DMS53 treated with DMSO at 0.1 percent for 48 hours (cell line): ENCODE data around the gene SPEN.

Source experiments
- DNase-seq: peaks from one replicate; lab custom pipeline; 2025; ENCODE audit not compliant: unreplicated experiment; lab: John Stamatoyannopoulos, UW

The SPEN gene

DNA sequence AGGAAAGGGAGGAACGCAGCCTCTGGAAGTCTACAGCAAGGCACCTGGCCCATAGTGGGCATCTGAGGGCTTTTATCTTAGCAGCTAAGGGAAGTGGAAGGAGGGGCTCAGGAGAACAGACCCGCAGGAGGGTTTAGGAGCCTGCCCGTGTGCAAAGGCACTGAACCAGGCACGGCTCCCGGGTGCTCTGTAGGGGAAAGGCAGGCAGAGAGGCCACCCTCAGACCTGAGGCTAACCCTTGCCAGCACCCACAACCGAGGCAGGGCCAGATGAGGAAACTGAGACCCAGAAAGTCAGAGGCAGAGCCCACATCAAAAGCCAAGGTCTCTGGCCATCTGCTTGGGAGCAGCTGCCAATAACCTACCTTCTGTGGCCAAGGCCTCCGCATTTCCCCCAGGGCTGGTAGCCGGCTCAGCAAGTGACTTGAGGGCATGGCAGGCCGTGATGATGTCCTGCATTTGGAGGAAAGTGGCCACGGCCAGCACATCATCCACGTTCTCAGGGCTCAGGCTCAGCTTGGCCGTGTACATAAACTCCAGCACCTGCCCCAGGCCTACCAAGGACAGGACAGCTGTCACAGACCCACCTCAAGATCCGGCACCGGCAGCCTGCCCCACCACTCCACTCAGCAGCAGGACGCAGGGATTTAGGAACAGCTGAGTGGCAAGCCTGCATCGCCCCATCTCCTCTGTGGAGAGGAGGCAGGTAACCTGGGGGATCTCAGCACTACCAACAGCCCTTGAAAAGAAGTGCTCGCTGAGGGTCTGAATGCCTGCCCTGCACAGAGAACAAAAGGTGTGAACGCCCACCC, 99.3 kb downstream of the SPEN start:
- DNase-seq = no peak

DNA sequence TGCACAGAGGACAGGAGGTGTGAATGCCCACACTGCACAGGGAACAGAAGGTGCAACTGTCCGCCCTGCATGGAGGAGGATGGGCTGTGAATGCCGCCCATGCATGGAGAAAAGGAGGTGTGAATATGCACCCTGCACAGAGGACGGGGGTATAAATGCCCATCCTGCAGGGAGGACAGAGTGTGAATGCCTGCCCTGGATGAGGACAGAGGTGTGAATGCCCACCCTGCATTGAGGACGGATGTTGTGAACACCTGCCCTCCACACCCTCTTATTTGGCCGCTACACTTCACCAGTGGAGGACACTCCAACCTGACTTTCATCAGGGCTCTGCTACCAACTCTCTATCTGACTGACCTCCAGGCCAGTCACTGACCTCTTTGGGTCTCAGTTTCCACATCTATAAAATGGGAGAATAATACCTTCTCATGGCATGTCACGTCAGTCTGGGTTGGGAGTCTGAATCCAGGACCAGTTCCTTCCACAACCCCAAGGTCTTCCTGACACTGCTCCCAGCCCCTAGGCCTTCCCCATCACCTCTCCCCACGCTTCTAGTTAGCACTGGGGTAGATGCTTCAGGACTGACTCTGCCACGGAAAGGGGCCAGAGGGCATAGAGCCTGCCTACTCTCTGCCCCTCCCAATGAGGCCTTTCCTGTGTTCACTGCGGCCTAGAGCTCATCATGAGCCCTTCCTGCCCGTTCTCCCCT, 100.0 kb downstream of the SPEN start:
- no peak for DNase-seq

DNA sequence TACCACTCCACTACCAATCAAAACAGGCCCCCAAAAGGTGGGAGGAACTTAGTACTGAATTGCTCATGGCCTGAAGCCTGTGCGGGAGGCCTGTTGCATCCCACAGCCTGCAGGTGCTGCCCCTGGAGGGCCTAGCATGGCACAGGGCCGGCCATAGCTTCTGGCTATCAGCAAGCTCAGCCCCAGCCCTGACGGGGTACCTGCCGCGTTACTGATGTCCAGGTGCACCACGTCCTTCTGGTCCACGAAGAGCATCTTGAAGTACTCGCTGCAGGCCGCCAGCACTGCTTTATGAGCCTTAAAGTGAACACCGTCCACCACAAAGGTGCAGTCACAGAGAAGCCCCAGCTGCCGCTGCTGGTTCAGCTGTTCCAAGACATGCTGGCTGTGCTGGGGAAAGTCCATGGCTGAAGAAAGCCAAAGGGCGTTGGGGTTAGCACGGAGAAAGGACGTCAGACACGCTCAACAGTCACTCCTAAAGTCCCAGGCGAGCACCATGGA, 100.6 kb downstream of the SPEN start:
- DNase-seq = no peak

DNA sequence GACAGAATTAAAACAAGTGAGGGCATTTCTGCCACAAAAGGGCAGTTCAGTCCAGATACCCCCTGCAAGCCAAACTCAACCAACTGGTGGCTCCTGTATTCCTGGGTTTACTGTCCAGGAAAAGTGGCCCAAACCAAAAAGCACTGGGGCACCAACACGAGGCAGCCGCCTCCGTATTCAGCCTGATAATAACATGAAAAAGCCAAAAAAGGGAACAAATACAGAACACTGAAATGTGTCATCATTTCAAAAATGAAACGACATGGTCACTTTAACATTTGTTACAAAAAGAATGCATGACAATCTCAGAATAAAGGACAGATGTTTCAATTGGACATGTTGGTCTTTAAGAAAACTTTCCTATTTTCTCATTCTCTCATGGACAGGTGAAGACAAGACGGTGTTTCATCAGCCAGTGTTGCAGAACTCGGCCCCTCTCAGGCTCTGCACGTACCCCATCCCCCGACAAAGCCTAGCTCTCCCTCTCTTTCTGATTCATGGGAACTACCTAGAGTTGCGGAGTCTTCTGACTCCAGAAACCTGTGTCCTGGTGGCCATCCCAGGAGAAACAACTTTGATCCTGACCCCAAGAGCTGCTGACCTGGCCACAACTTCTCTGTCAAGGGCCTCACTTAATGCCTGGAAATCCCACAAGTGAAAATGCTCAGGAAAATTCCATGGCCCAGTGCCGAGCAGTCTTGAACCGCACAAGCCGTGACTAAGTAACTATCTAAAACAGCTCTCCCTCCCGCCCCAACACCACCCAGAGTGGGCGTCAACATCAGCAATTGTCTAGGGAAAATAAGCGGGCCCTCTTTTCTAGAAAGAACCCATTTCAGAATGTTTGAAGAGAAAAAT, 101.3 kb downstream of the SPEN start:
- no peak for DNase-seq

DNA sequence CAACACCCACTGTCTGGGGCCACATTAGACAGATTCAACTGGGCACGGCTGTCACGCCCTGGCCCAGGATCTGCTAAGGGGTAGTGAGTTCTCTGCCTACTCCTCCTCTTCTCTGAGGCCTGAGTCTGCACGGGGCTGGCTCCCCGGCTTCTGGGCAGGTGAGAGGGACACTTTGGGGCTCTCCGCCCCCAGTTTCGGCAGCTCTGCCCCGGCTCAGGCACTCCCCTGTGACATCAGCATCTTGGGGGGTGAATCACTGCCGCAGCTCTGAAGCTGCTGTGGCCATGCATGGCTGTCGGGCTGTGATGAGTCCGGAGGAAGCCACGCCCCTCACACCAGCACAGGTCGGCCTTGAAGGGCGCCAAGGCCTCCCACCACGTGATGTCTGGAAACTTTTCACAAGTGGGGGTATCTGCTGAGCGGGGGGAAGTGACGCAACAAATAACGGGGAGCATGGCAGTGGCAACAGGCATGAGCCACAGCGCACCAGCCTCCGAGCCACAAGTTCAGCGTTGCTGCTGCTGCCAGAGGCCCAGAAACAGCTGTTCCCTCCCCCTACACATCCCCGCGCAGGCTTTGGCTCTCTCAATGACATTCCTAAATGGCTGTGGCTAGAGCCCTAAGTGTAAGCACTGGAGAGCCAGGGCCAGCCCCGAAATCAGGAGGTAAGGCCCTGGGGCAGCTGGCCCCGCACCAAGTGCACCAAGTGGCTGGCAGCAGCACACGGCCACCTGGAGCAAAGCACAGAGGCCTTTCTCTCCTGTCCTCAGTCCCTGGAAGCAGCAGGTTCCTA, 102.1 kb downstream of the SPEN start:
- DNase-seq = no peak

DNA sequence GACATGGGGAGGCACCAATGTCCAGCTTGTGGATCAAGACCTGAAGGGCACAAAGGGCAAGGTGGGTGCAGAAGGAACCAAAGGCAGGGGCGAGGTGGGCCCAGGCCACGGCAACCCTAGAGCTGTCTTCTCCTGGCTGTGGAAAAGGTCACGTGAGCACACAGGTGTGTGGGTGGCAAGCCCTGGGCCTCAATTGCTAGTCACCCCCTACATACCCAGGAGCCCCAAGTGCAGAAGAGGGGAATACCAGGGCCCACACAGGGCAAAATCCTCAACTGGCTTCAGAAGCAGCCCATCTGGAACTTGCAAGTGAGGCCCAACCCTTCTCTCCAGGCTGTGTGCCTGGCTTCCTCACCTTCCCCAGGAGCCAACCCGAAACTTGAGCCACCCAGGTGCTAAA, 102.8 kb downstream of the SPEN start:
- DNase-seq = no peak

DNA sequence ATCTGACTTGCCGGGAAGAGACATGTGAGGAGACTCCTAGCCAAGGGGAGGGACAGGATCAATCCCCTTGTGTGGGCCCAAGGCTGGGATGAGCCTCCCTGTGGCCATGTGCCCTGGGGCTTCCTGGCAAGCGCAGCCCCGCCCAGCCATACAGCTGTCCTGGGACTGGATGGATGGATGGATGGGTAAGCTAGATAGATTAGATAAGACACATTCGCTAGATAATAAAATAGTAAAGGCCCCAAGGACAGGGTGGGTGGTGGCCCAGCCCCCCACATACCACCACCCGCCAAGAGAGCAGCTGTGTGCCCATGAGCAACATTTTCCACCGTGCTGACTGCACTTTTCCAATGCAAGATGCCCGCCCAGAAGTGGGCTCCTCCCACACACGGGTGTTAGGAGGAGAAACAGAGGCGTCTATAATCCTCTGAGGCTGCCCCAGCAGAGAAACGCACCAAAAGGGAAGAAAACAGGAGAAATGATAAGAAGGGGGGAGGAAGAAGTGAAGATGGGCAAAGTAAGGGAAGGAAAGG, 103.3 kb downstream of the SPEN start:
- no peak for DNase-seq

DNA sequence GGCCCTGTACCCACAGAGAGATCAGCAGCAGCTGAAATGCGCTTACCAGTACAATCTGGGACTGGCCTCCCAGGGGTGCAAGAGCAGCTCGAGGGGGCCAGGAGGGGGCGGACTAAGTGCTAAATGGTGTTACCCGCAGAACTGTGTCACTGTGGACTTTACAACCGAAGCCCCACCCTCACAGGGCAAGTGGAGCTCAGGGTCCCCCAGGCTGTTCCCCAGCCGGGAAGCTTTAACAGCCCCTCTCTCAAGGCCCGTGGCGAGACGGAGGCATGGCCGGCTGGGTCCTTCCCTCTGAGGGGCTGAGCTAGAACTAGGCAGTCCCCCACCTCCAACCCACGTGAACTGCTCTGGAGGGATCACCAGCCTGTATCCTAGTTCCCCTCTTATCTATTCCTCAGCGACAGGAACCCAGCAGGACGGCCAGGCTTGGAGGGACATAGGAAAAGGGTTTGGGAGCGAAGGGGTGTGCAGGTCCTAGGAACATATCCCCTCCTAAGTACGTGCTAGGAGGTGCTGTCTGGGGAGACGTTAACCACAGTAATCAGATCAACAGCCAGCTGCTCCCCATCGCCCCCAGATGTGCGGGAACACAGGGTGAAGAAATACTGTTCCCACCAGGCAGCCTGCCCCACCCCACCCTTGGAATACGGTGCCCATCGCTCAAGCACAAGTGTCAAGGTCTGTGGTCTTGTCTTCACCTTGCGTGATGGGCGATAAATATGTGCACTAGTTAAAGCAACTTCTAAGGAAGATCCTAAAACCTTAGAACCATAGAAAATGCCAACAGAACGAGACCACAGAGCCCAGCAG, 104.0 kb downstream of the SPEN start:
- DNase-seq = no peak

DNA sequence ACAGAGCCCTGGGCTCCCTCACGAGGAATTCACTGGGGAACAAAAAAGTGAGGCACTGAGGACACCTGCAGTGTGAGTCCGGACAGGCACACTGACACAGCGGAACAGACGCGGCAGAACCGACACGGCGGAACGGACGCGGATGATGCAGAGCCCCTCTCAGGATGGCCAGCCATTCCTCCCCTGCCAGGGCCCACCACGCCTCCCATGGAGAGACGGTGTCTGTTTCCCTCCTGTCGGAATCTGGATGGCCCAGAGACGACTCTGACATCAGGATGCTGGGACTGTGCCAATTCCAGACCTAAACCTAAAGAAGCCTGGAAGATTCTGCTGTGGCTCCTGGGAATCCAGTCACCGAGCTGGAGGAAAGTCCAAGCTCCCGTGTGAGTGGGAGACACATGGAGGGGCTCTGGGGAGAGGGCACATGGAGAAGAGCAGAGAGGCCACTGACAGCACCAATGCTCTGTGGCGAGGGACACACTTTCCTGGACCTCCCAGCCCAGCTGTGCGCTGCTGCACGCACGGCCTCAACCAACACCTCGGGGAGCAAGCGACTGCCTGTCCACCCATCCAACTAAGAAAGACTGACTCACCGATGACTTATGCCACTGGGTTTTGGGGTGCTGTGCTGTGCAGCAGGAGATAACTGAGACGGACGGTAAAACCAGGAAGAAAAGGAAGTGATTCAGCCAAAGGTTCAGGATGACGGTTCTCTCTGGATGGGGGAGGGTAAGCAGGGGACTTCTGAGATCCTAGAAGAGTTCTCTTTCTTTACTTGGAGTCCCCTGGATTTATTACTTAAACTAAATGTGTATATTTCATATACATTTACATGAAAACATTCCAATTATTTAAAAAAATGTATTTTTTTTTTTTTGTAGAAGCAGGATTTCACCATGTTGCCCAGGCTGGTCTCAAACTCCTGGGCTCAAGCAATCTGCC, 105.1 kb downstream of the SPEN start:
- DNase-seq = no peak

DNA sequence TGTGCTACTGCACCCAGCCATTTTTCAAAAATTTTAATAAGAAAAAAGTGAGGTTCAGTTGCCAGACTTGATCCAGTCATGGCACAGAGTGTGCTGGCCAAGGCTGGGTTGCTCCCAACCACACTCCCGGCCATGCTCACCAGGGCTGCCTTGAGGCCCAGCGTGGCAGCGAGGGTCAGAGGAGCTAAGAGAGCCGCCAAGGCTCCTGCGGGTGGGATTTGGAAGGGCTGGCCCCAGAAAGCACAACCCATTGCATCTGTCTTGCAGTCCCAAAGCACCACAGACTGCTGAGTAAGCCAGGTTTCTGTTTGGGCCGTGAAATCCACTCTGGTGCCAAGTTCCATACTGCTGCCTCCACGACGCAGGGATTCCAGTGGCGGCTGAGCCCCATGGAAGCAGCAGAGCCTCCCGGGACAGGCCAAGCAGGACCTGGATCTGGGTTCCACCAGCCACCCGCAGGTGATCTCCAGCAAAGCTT, 105.8 kb downstream of the SPEN start:
- DNase-seq = no peak

DNA sequence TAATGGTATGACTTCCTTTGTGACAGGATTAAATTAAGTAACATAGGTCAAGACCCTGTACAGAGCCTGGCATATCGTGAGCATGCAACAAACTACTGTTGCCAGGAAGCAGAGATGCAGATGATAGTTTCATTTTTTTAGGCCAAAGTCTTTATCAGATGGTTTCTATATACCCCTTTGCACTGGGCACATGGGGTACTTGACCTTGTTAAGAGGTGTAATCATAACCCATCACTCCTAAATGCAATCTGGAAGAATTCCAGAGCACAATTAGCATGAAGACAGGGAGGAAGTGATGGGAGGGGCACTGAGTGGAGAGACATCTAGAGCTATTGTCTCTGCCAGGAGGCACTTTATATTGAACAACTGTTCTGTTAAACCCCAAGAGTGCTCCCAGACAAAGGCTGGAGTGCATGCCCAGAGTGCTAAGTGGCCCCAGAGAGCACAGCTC, 106.3 kb downstream of the SPEN start:
- DNase-seq = no peak

DNA sequence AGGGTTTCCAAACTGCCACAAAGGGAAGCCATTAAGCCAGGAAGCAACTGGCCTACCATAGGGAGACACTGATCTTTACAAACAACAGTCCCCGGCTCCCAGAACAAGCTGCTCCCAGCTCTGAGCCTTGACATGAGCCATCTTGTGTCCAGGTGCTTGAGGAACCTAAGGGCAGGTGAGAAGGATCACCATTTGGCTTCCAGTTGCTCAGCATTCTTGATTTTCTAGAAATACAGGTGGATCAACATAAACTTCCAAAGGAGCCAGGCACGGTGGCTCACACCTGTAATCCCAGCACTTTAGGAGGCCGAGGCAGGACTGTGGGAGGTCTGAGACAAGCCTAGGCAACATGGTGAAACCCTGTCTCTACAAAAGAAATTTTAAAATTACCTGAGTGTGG, 106.8 kb downstream of the SPEN start:
- DNase-seq = no peak

DNA sequence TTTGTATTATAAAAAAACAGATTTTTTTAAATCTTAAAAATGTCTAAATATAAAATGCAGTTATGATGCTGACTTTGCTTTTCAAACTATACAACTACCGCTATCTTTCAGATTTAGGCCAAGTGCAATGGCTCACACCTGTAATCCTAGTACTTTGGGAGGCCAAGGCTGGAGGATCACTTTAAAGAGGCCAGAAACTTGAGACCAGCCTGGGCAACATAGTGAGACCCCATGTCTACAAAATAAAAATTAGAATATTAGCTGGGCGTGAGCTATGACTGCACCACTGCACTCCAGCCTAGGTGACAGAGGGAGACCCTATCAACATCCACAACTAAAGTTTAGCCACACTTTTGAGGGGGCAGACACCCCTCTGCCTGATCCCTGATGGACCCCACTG, 108.0 kb downstream of the SPEN start:
- no peak for DNase-seq

DNA sequence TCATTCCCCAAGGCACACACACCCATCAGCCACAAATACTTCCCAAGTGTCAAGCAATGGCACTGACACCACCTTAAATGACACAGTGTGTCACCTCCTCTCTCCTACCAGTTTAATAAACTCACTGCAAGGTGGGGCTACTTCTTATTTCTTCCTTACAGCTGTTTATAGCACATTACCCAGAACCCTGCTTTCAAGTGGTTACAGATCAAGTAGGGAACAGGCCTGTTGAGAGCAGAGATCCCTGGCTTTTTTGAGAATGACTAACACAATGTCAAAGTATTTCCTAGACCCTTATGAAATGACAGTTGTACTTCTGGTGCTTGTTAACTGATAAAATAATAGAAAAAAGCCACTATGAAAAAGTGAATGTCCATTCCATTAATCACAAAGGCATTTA, 108.6 kb downstream of the SPEN start:
- DNase-seq = no peak

DNA sequence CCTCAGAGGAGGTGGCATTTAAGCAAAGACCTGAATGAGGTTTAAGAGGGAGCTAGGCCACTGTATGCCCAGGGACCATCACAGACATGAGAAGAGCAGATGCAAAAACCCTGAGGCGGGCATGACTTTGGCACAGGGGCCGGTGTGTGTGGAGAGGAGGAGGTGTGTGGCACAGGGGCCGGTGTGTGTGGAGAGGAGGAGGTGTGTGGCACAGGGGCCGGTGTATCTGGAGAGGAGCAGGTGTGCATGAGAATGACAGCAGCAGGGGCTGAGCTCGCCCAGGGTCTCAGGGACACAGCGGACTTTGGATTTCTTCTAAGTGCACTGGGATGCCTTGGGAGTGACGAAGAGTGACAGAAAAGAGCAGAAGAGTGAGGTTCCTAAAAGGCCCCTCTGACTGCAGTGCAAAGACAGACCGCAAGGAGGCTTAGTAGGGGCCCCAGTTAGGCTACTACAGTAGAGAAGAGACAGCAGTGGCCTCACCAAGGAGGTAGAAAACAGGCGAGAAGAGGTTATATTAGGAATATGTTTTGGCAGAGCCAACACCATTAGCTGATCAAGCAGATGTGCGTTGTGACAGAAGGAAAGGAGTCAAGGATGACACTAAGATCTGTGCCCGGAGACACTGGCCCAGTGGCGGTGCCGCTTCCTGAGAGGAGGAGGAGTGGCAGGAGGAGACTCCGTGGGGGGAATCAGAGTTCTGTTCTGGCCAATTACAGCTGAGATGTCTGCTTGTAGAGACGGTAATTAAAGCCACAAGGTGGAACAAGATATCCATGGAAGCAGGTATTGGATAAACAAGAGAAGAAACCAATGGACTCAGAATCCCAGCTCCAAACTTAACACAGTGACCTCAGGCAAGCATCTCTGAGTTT, 110.0 kb downstream of the SPEN start:
- DNase-seq = no peak

DNA sequence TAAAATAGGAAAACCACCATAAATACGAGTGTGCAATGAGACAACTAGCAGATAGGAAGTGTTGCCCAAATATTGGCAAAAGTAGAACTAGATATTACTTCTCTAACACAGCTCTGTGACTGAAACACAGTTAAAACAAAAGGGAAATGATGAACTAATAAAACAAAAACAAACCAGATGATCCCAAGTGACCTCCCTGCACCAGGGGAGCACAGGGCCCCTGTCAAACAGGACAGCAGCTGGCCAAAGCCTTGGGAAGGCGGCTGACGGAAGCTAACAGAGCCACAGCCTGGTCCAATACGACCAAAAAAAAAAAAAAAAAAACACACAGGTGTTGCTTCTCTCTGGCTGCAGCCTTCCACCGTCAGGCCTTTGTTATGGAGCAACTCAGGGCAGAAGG, 110.6 kb downstream of the SPEN start:
- DNase-seq = no peak

DNA sequence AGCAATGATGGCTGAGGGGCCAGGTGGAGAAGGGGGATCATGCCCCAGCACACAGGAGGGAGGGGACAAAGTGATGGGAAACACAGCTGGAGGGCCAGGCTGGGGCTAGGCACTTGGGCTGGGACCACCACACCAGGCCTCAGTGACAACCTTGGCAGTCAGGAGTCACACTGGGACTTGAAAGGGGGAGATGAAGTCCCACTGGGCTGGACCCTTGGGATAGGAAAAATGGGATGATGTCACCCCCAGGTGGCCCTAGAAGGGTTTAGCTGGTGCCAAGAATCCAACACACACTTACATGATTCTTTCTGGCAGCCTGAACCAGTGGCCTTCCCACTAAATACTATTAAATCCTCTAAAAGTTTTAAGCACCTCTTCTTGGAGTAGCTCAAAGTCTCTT, 111.3 kb downstream of the SPEN start:
- DNase-seq = no peak
